NCI-H226 (cell line): Measurements from ENCODE around the gene CLEC16A.

Experiments used
- DNase-seq: peaks from one replicate; pipeline ENCODE4 v3.0.0-alpha.2; 2015

Gene CLEC16A

GRCh38 chr16:10990378-10990777, 46.0 kb downstream of the CLEC16A start:
- DNase-seq: no peak

GRCh38 chr16:10992112-10992511, 47.7 kb downstream of the CLEC16A start:
- peak; percentile 75 for DNase-seq

GRCh38 chr16:10992797-10993196, 48.4 kb downstream of the CLEC16A start:
- peak; percentile 84 for DNase-seq

- no peak for DNase-seq
Observed at GRCh38 chr16:10993649-10994048, 49.3 kb downstream of the CLEC16A start.

GRCh38 chr16:10994571-10994970, 50.2 kb downstream of the CLEC16A start:
- no peak for DNase-seq

- no peak for DNase-seq
Observed at GRCh38 chr16:10995565-10995964, 51.2 kb downstream of the CLEC16A start.

GRCh38 chr16:10997485-10997884, 53.1 kb downstream of the CLEC16A start:
- DNase-seq: no peak

GRCh38 chr16:10999300-10999699, 54.9 kb downstream of the CLEC16A start:
- no peak for DNase-seq

GRCh38 chr16:11001611-11002010, 57.2 kb downstream of the CLEC16A start:
- no peak for DNase-seq

GRCh38 chr16:11003141-11003540, 58.8 kb downstream of the CLEC16A start:
- DNase-seq: no peak

GRCh38 chr16:11004351-11004750, 60.0 kb downstream of the CLEC16A start:
- no peak for DNase-seq

- DNase-seq: no peak
Observed at GRCh38 chr16:11004973-11005610, 60.7 kb downstream of the CLEC16A start.

GRCh38 chr16:11005611-11005975, 61.2 kb downstream of the CLEC16A start:
- peak; percentile 48 for DNase-seq

- no peak for DNase-seq
Observed at GRCh38 chr16:11006656-11007055, 62.3 kb downstream of the CLEC16A start.

GRCh38 chr16:11007714-11008280, 63.4 kb downstream of the CLEC16A start:
- no peak for DNase-seq

- no peak for DNase-seq
Observed at GRCh38 chr16:11009027-11009755, 64.8 kb downstream of the CLEC16A start.

- DNase-seq: no peak
Observed at GRCh38 chr16:11010575-11011221, 66.3 kb downstream of the CLEC16A start.

- no peak for DNase-seq
Observed at GRCh38 chr16:11011326-11011725, 67.0 kb downstream of the CLEC16A start.

GRCh38 chr16:11012841-11013240, 68.5 kb downstream of the CLEC16A start:
- no peak for DNase-seq

- DNase-seq: peak; percentile 23
Observed at GRCh38 chr16:11014136-11014535, 69.8 kb downstream of the CLEC16A start.

GRCh38 chr16:11015076-11015475, 70.7 kb downstream of the CLEC16A start:
- no peak for DNase-seq

GRCh38 chr16:11015607-11016006, 71.2 kb downstream of the CLEC16A start:
- DNase-seq: no peak

- peak; percentile 51 for DNase-seq
Observed at GRCh38 chr16:11016524-11016988, 72.2 kb downstream of the CLEC16A start.

GRCh38 chr16:11016993-11017392, 72.6 kb downstream of the CLEC16A start:
- DNase-seq: peak; percentile 80
